B cell (primary cell): ENCODE results near the gene ABCD1. TPM values are rescaled to one million over a fixed set of nuclear protein-coding genes. Genes with fewer than 3 reads are reported as not detected.

Experiments used
- ATAC-seq: fragments of 200-7000 bp; cut with Tn5 transposase; one replicate; pipeline ENCODE4 v1.10.0; 2021; ENCODE audit warnings: low read depth, mild to moderate bottlenecking, moderate number of reproducible peaks, moderate library complexity
- CTCF ChIA-PET: fragments of 350-600 bp; sonication (Branson Sonifier 250); formaldehyde crosslinking; loops from one replicate; lab custom pipeline; 2021; ENCODE audit warnings: antibody characterized with exemption, inconsistent platforms; lab: Charles Lee
- POLR2A ChIA-PET: fragments of 350-600 bp; sonication (Branson Sonifier 250); formaldehyde crosslinking; loops from one replicate; lab custom pipeline; 2021; ENCODE audit warnings: antibody characterized with exemption; lab: Charles Lee
- DNase-seq: peaks from one replicate; pipeline ENCODE4 v3.0.0; 2013
- H2AFZ ChIP-seq: 2 replicates; pipeline ENCODE4 v1.6.1; 2012; ENCODE audit warnings: mild to moderate bottlenecking, low read depth, low read length; ENCODE audit not compliant: insufficient read depth, poor library complexity, severe bottlenecking
- H3K27ac ChIP-seq, 2 donors: 1 replicate in 1 of 2; 2 replicates in 1 of 2; pipeline ENCODE4 v1.5.1; 2012 to 2013; ENCODE audit warnings: low read length in 2 of 2, mild to moderate bottlenecking in 2 of 2, moderate library complexity in 1 of 2
- H3K27me3 ChIP-seq, 4 experiments: fragments of 200-600 bp in 1 of 4; sonication (generic) in 1 of 4; replicated peaks in 1 of 4; 1 replicate in 2 of 4; 2 replicates in 2 of 4; pipeline versions ENCODE4 v1.6.1 to v1.7.0; 2013 to 2016; ENCODE audit warnings: low read length in 3 of 4, mild to moderate bottlenecking in 2 of 4, mixed read lengths in 1 of 4, moderate library complexity in 1 of 4; ENCODE audit not compliant: insufficient read depth in 4 of 4, control insufficient read depth in 3 of 4; ENCODE audit errors: control extremely low read depth in 1 of 4
- H3K36me3 ChIP-seq, 2 experiments: replicated peaks in 1 of 2; 1 replicate in 1 of 2; 2 replicates in 1 of 2; pipeline versions ENCODE4 v1.6.1 to v1.7.1; 2013; ENCODE audit warnings: low read length in 1 of 2; ENCODE audit not compliant: insufficient read depth in 2 of 2, control insufficient read depth in 1 of 2; ENCODE audit errors: control extremely low read depth in 1 of 2, extremely low read depth in 1 of 2
- H3K4me1 ChIP-seq, 2 donors: fragments of 200-600 bp in 1 of 2; sonication (generic) in 1 of 2; 1 replicate in 1 of 2; 2 replicates in 1 of 2; pipeline versions ENCODE4 v1.5.1 to v1.6.1; 2013 to 2017; ENCODE audit warnings: low read length in 2 of 2; ENCODE audit not compliant: control insufficient read depth in 2 of 2, insufficient read depth in 2 of 2
- H3K4me2 ChIP-seq: replicated peaks from 2 replicates; pipeline ENCODE3; 2012; ENCODE audit warnings: mild to moderate bottlenecking, low read depth, low read length; ENCODE audit not compliant: poor library complexity, severe bottlenecking
- H3K4me3 ChIP-seq, 5 experiments: fragments of 200-600 bp in 1 of 5; sonication (generic) in 1 of 5; 1 replicate in 3 of 5; 2 replicates in 2 of 5; pipeline versions ENCODE4 v1.5.1 to v1.7.0; 2011 to 2016; ENCODE audit warnings: low read length in 4 of 5, mild to moderate bottlenecking in 4 of 5, low read depth in 2 of 5, control low read depth in 1 of 5, moderate library complexity in 1 of 5; ENCODE audit not compliant: insufficient read depth in 1 of 5; ENCODE audit errors: control extremely low read depth in 1 of 5, extremely low read depth in 1 of 5
- H3K79me2 ChIP-seq: fragments of 200-600 bp; sonication (generic); one replicate; pipeline ENCODE4 v1.6.0; 2016; ENCODE audit warnings: low read length; ENCODE audit not compliant: control insufficient read depth, insufficient read depth
- H3K9ac ChIP-seq: fragments of 200-600 bp; sonication (generic); 2 replicates; pipeline ENCODE4 v1.6.1; 2017; ENCODE audit warnings: mild to moderate bottlenecking, low read length, moderate library complexity
- H3K9me3 ChIP-seq, 3 donors: one replicate each; pipeline versions ENCODE4 v1.6.1 to v1.7.1; 2013; ENCODE audit warnings: low read length in 2 of 3; ENCODE audit not compliant: control insufficient read depth in 2 of 3, insufficient read depth in 1 of 3; ENCODE audit errors: control extremely low read depth in 1 of 3
- H4K20me1 ChIP-seq: 2 replicates; pipeline ENCODE4 v1.6.0; 2012; ENCODE audit warnings: mild to moderate bottlenecking, low read length; ENCODE audit not compliant: insufficient read depth, control insufficient read depth, poor library complexity, severe bottlenecking
- H3K27ac Mint-ChIP-seq: one replicate; pipeline ENCODE4 v1.8.0; 2021; ENCODE audit warnings: mixed read lengths
- H3K27me3 Mint-ChIP-seq: one replicate; pipeline ENCODE4 v1.8.0; 2021; ENCODE audit warnings: mixed read lengths
- H3K4me1 Mint-ChIP-seq: one replicate; pipeline ENCODE4 v1.8.0; 2021; ENCODE audit warnings: mixed read lengths
- H3K4me3 Mint-ChIP-seq: one replicate; pipeline ENCODE4 v1.8.0; 2021; ENCODE audit warnings: mixed read lengths
- H3K9me3 Mint-ChIP-seq: one replicate; pipeline ENCODE4 v1.8.0; 2022; ENCODE audit warnings: mixed read lengths; ENCODE audit not compliant: insufficient read depth
- CTCF ChIP-seq: fragments of 200-600 bp; IDR thresholded peaks from one replicate; pipeline ENCODE4 v1.8.0; 2022; ENCODE audit warnings: antibody characterized with exemption, mild to moderate bottlenecking
- EZH2 ChIP-seq: IDR thresholded peaks from 2 replicates; pipeline ENCODE4 v1.6.1; 2012; ENCODE audit warnings: borderline replicate concordance, low read depth, mild to moderate bottlenecking, moderate library complexity, low read length; ENCODE audit not compliant: insufficient read depth, poor library complexity, severe bottlenecking
- WGBS: methylation state at CpG from one replicate; pipeline ENCODE4 v1.1.5; 2013; ENCODE audit warnings: missing lambda C conversion rate; ENCODE audit not compliant: insufficient coverage; 5-methylcytosine and 5-hydroxymethylcytosine counted together
- intact Hi-C: fragments of 100-400 bp; cut with micrococcal nuclease; formaldehyde crosslinking; loops from one replicate; pipeline ENCODE4 v1.10.0; 2022
- polyA plus RNA-seq: library from polyadenylated mRNA; depleted of rRNA; stranded (reverse); fragments of >200 nt; gene quantifications from 2 replicates; pipeline ENCODE4 v1.2.3, GENCODE V29; 2012
- total RNA-seq, 2 donors: library from RNA; stranded (reverse); fragments of 120-200 nt in 1 of 2; gene quantifications; 1 replicate in 1 of 2; 2 replicates in 1 of 2; pipeline versions ENCODE4 v1.2.3 to v1.2.4, GENCODE V29; 2013 to 2022

ABCD1 gene
- total and polyA plus RNA-seq, 2 donors (not counting 1 experiment from before 2014, with no cell fraction given) = 9.7 to 12.2 TPM

GRCh38 chrX:153792368-153792767 lies 67.7 kb downstream of the ABCD1 start:
- Mint-ChIP-seq H3K27me3 (no peaks in the 10 kb centered on the region), H3K4me3 (peak overlapping the region; percentile 93), H3K9me3 (no peaks in the 10 kb centered on the region), H3K4me1 (peaks cover 30% of the 10 kb centered on the region), H3K27ac (no peak overlapping the region)
- H3K79me2 ChIP-seq = peaks cover 61% of the 10 kb centered on the region
- intact Hi-C loops = no loop called here
- H2AFZ ChIP-seq = no peak overlapping the region
- no peaks in the 10 kb centered on the region for H3K9me3 ChIP-seq
- DNase-seq = no peak
- peaks cover 8% of the 10 kb centered on the region for H4K20me1 ChIP-seq
- CTCF ChIA-PET = interaction anchor here (2.6 kb wide), 1 partner anchor 131 kb away, joined by 9 read pairs; no protein-coding TSS in a partner anchor
- H3K36me3 ChIP-seq = peaks cover 0 to 18% of the 10 kb centered on the region in 2 experiments
- POLR2A ChIA-PET = no interaction called here
- H3K4me3 ChIP-seq = no peak overlapping the region
- H3K9ac ChIP-seq = no peak overlapping the region
- H3K27me3 ChIP-seq = no peaks in the 10 kb centered on the region
- TF ChIP-seq CTCF (no peak), EZH2 (no peak)
- H3K27ac ChIP-seq = no peak overlapping the region
- no peak for ATAC-seq
- peak overlapping the region; percentile 81 for H3K4me2 ChIP-seq
- WGBS = 100% methylated on average over 2 of the region's 6 CpGs
- peaks cover 16 to 24% of the 10 kb centered on the region in 2 donors for H3K4me1 ChIP-seq

- no peaks in the 10 kb centered on the region for H3K9me3 Mint-ChIP-seq
- H3K79me2 ChIP-seq = peaks cover 61% of the 10 kb centered on the region
- no peaks in the 10 kb centered on the region for H3K27me3 Mint-ChIP-seq
- no peaks in the 10 kb centered on the region for H3K27me3 ChIP-seq
- WGBS = no CpG with 5 or more reads among the region's 7 CpGs
- peaks cover 0 to 13% of the 10 kb centered on the region in 2 experiments for H3K36me3 ChIP-seq
- H3K9me3 ChIP-seq = no peaks in the 10 kb centered on the region
- H4K20me1 ChIP-seq = peaks cover 8% of the 10 kb centered on the region
- peak overlapping the region; percentile 87 to 90 for H3K27ac ChIP-seq
- H3K4me1 Mint-ChIP-seq = peaks cover 30% of the 10 kb centered on the region
- TF ChIP-seq EZH2 = no peak
- no peak for TF ChIP-seq CTCF
- H3K4me3 Mint-ChIP-seq = peak overlapping the region; percentile 93
- peak overlapping the region; percentile 85 for H3K27ac Mint-ChIP-seq
- ChIA-PET CTCF (interaction anchor here (2.6 kb wide), 1 partner anchor 130 kb away, joined by 9 read pairs; no protein-coding TSS in a partner anchor), POLR2A (interaction anchor here (1.5 kb wide), 1 partner anchor 132 kb away, joined by 11 read pairs; no protein-coding TSS in a partner anchor)
- ATAC-seq (no peak), DNase-seq (no peak)
- intact Hi-C loops = no loop called here
- peaks cover 16 to 24% of the 10 kb centered on the region in 2 donors for H3K4me1 ChIP-seq
- H3K4me3 ChIP-seq = peak overlapping the region; percentile 43 to 80 (median 70)
- peak overlapping the region; percentile 84 for H2AFZ ChIP-seq
- H3K9ac ChIP-seq = peak overlapping the region; percentile 78
- H3K4me2 ChIP-seq = peak overlapping the region; percentile 81
Observed at GRCh38 chrX:153793291-153793690, 68.6 kb downstream of the ABCD1 start.
